ENCODE results near the gene MT3.
A peak's percentile ranks its signal among the peaks of the same experiment; 100 is the strongest.

MT3 gene

DNA sequence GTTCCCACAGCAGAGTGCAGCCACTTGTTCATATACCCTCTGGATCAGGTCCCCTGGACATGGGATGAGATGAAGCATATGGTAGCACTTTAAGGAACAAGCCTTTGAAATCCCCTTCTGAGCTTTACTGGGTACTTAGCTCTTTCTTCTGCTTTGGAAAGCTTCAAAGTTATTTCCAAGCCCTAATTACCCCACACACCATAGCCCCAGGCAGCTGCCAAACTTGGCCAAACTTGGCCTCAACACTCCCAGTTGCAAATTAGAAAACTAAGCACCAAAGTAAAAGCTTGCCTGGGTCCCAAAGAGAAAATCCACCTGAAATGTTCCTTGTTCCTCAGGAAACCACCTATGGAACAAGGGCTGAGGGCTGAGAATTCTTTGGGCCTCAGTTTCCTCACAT lies 40.2 kb upstream of the MT3 start:
- no peak for DNase-seq (ENCODE audit: low read depth)
- TF ChIP-seq, protein P1, sequence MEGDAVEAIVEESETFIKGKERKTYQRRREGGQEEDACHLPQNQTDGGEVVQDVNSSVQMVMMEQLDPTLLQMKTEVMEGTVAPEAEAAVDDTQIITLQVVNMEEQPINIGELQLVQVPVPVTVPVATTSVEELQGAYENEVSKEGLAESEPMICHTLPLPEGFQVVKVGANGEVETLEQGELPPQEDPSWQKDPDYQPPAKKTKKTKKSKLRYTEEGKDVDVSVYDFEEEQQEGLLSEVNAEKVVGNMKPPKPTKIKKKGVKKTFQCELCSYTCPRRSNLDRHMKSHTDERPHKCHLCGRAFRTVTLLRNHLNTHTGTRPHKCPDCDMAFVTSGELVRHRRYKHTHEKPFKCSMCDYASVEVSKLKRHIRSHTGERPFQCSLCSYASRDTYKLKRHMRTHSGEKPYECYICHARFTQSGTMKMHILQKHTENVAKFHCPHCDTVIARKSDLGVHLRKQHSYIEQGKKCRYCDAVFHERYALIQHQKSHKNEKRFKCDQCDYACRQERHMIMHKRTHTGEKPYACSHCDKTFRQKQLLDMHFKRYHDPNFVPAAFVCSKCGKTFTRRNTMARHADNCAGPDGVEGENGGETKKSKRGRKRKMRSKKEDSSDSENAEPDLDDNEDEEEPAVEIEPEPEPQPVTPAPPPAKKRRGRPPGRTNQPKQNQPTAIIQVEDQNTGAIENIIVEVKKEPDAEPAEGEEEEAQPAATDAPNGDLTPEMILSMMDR (IDR thresholded peaks at IDR 0.05; ENCODE audit: control insufficient read depth, extremely low read depth, insufficient read depth): no peak
- H3K4me3 ChIP-seq (ENCODE audit: low read depth, low read length): no peak overlapping the region

DNA sequence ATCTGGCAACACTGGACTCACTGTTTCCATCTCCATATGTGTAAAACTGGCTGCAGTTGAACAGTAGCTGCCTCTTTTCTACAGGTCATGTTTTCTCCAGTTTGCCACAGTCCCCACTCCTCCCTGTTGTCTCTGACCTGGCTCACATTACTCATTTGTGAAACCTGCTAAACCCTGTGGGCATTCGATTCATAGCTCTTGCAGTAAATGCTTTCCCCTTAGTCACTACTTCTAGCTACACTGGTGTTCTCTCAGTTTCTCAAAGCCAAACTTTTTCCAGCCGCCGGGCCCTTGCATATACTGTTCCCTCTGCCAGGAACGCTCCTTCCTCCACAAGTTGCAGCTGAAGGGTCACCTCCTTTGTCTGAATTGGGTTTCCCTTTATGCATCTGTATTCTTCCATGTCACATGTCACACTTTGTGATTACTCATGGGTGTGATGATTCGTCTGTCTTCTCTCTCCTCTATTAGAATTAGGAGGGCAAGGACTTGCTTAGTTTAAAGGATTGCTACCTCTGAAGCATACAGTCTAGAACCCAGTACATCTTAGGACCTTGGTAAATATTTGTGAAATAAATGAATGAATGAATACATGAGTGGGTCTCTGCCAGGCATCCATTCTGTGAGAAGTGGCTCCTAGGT lies 39.5 kb upstream of the MT3 start:
- no peak overlapping the region for H3K4me3 ChIP-seq (ENCODE audit: low read depth, low read length)
- TF ChIP-seq, protein P1 (IDR thresholded peaks at IDR 0.05; ENCODE audit: control insufficient read depth, extremely low read depth, insufficient read depth): no peak
- DNase-seq (ENCODE audit: low read depth): no peak

DNA sequence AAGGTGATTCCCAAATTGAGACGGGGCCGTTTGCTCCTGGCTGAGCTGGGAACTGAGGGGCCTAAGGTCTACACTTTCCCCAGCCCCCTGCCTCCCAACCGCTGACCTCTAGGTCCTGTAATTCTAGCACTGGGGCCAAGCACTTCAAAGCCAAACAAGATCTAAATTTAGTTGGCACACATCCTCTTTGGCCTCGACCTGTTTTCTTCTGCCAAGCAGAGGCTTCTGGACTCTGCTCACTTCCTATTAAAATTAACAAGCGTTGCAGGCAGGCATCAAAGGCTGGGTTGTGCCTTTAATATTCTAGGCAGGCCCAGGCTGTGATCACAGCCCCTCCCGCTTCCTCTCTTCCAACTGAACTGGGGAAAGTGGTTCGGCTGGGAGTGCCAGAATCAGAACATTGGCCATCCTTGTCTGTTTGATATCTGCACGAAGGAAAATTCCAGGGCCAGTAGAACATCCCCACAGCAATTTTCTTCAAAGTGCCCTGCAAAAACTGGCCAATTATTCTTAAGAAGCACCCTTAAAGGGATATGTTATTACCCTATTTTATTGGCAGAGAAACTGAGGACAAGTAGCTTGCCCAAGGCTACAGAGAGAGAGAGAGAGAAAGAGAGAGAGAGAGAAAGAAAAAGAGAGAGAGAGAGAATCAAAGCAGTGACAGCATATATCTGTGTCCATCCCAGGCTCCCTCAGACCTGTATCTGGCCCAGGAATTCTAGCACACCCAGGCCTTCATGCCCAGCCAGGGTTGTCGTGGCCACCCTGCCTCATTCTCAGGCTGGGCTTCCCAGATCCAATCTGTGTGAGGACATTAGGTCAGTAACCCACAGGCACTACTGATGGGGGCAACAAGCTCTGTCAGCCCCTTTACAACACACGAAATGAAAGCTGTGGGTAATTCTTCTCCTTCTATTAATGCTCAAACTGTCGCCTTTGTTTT lies 37.3 kb upstream of the MT3 start:
- TF ChIP-seq, protein P1 (IDR thresholded peaks at IDR 0.05; ENCODE audit: control insufficient read depth, extremely low read depth, insufficient read depth): no peak
- peak; percentile 95 for DNase-seq (ENCODE audit: low read depth)
- no peak overlapping the region for H3K4me3 ChIP-seq (ENCODE audit: low read depth, low read length)

DNA sequence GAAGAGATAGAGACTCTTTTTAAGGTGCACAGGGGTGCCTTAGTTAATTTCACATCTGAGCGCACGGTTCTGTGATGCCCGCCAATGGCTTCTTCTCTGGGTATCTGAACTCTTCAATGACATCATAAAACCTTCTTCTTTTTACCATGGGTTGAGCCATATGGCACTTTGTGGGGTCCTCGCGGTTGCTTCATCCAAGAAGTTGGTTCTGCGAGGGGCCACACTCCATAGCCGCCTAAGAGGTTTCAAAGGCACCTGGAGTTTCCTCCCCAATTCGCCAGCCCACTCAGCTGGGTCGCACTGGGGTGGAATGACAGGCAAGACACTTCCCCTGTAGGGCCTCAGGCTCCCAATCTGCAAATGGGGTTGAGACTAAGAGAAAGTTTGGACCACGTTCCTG lies 34.9 kb upstream of the MT3 start:
- no peak overlapping the region for H3K4me3 ChIP-seq (ENCODE audit: low read depth, low read length)
- TF ChIP-seq, protein P1 (IDR thresholded peaks at IDR 0.05; ENCODE audit: control insufficient read depth, extremely low read depth, insufficient read depth): no peak

DNA sequence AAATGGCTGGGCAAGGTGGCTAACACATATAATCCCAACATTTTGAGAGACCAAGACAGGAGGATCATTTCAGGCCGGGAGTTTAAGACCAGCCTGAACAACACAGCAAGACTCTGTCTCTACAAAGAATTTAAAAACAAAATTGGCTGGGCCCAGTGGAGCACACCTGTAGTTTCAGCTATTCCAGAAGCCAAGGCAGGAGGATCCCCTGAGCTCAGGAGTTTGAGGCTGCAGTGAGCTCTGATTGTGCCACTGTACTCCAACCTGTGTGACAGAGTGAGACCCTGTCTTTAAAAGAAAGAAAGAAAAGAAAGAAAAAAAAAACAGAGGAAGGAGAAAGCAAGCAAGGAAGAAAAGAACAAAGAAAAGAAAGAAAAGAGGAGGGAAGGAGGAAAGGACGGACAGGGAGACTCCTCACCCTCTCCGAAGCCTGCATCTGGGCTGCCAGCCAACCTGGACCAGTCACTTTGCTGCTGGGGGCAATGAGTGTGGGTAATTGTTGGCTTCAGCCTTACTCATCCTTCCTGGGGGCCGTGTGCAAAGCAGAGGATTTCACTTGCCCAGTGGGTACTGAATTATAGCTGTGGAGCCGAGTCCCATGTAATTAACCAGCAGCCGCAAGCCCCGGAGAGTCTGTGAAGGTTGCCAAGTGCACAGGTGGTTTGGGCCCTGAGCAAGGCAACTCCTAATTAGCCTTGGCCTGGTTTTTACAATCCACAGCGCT lies 31.1 kb upstream of the MT3 start:
- DNase-seq (ENCODE audit: low read depth): no peak
- no peak overlapping the region for H3K4me3 ChIP-seq (ENCODE audit: low read depth, low read length)
- TF ChIP-seq, protein P1 (IDR thresholded peaks at IDR 0.05; ENCODE audit: control insufficient read depth, extremely low read depth, insufficient read depth): no peak

More for the DNA sequence above, 34.9 kb upstream of the MT3 start:
- no peak for DNase-seq (ENCODE audit: low read depth)

DNA sequence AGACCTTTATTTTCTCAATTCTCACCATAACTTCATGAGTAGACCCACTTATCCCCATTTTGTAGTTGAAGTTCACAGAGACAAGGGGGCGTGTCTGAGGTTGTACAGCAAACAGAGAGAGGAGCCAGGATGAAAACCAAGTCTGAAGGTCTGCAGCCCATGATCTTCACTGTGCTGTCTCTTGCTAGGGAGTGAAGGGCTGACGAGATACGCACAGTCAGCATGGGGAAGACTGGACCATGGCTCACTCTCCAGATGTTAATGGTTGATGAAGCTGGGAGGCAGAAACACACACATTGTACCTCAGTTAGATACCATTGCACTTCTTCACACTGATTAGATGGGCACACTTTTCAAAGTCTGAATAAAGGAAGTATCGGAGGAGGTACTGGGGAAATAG lies 30.2 kb upstream of the MT3 start:
- no peak overlapping the region for H3K4me3 ChIP-seq (ENCODE audit: low read depth, low read length)
- TF ChIP-seq, protein P1 (IDR thresholded peaks at IDR 0.05; ENCODE audit: control insufficient read depth, extremely low read depth, insufficient read depth): no peak
- no peak for DNase-seq (ENCODE audit: low read depth)

Measured in LNCaP clone FGC (cell line).